Embryonic facial prominence (tissue), 1 donor: ENCODE measurements around the gene DCDC1.
A peak's percentile ranks its signal among the peaks of the same experiment; 100 is the strongest.
"Not testable (repeated sequence)": the region's sequence is repeated elsewhere in the genome, so short reads cannot be mapped to it uniquely, and the experiment has no call there.

Experiments
- DNase-seq: peaks from one replicate; pipeline ENCODE4 v3.0.0-alpha.2; 2016; ENCODE audit errors: extremely low spot score

DCDC1 gene

DNA sequence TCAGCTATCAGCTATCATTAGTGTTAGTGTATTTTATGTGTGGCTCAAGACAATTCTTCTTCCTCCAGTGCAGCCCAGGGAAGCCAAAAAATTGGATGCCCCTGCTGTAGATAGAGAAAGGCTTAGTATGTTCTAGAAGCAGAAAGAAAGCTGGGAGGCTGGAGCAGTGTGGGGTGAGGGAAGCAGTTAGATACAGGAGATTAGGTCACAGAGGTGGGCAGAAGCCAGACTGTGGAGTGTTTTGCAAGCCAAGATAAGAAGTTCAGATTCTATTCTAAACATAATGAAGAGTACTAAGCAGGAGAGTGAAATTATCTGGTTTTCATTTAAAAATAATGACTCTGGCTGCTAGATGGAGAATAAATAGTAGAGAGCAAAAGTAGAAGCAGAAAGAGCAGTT is 381.7 kb downstream of the DCDC1 start:
- no peak for DNase-seq

GRCh38 chr11:30985536-30985935 is 384.0 kb downstream of the DCDC1 start:
- DNase-seq: no peak

GRCh38 chr11:30984827-30985226 is 384.7 kb downstream of the DCDC1 start:
- no peak for DNase-seq

- DNase-seq: no peak
These were observed 385.1 kb downstream of the DCDC1 start for GRCh38 chr11:30984442-30984816.

DNA sequence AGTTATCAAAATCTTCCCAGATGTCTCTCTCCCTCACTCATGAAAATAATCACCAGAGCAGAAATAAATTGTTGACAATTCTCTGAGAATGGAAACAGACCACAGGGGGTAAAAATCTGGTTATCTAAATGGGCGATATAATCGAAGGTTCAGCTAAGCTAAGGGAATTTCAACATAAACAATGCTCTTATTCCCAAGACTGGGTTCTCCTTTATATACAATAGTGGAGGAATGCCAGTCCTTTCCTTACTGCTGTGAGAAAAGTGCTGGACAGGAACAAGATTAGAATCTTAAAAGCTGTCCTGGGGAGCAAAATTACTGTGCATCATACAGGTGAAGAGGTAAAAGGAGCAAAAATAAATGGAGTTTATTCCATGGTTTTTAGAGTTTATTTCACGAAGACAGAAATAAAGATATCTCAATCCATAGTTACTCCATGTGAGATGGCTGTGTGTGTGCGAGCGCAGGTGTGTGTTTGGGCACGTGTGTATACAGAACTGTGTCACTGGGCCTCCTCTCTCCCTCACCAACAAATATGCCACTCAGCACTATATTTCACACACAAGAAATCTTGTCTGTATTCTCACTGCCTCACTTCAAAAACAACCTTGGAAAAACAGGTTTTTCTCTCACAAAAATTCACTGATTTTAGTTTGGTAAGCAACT is 385.6 kb downstream of the DCDC1 start:
- no peak for DNase-seq

DNA sequence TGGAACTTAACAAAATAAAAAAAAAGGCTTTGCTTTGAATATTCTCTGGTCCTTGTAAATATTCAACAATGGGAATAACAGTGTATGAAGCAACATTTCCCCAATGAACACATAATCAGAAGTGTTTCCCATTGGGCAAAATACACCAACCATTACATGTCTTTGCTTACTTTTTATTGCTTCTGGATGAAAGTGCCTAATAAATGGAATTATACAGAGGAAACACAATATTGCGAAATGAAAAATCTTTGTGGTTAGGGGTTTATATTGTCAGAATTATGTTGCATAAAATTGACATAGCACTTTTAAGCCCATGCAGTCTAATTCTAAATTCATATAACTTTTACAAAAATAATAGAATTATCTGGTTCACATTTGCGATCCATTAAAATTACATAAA is 386.4 kb downstream of the DCDC1 start:
- DNase-seq: no peak

- DNase-seq: no peak
These were observed 402.0 kb downstream of the DCDC1 start for GRCh38 chr11:30967579-30967978.

GRCh38 chr11:30960387-30960992 is 409.0 kb downstream of the DCDC1 start:
- DNase-seq: no peak

- DNase-seq: no peak
These were observed 412.8 kb downstream of the DCDC1 start for GRCh38 chr11:30956751-30957150.

GRCh38 chr11:30949838-30950237 is 419.7 kb downstream of the DCDC1 start:
- no peak for DNase-seq

GRCh38 chr11:30947715-30948114 is 421.8 kb downstream of the DCDC1 start:
- DNase-seq: not testable (repeated sequence)

GRCh38 chr11:30938810-30939209 is 430.7 kb downstream of the DCDC1 start:
- no peak for DNase-seq

DNA sequence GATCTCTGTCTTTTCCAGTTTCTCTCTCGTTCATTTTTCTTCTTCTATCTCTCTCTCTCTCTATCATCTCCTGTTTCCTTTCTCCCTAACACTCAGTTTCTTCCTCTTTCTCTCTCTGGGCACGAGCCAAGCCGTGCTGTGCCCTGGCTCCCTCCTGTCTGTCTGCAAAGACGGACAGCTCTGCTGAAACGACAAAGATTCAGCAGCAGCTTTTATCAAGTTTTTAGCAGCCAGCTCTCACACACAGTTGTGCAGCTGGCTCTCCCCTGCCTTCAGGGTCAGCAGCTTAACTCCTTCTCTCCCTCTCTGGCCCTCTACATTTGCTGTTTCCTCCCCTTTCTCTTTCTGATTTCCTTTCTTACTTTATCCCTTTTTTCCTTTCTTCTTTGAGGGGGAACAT is 431.4 kb downstream of the DCDC1 start:
- no peak for DNase-seq

- no peak for DNase-seq
These were observed 433.0 kb downstream of the DCDC1 start for GRCh38 chr11:30936491-30936890.

DNA sequence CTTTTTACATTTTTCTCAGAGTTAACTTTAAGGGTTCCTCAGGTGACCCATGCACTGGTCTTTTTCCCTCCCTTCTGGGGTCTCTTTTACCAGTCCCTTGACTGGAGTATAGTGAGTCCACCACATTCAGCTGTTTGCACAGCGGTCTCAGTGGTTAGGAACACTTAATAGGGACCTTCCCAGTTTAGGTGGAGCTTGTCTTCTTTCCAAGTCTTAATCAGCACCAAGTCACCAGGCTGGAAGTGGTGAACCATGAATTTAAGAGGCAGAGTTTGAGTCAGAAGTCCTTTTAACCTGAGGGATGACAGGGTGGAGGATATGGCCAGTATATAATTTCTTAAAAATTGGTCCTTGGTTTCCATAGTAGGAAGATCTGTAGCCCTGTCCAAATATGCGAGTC is 433.7 kb downstream of the DCDC1 start:
- no peak for DNase-seq

GRCh38 chr11:30926130-30926529 is 443.4 kb downstream of the DCDC1 start:
- no peak for DNase-seq

DNA sequence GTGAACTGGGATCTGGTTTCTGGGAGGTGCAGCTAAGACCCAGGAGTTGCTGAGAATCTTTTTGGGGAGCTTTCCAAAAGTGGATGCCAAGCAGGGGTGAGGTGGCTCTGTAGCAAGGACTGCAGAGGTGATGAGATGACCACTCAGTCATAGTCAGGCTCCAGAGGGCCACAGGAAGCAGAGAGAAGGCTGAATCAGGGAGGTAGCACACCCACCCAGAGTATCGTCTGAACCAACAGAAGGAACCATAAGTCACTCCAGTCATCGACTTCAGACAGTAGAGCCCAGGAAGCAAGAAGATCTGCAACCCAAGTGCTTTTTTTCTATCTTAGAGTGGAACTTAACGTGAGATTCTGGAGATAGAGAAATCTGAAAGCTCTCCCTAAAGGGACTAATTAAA is 447.7 kb downstream of the DCDC1 start:
- no peak for DNase-seq

DNA sequence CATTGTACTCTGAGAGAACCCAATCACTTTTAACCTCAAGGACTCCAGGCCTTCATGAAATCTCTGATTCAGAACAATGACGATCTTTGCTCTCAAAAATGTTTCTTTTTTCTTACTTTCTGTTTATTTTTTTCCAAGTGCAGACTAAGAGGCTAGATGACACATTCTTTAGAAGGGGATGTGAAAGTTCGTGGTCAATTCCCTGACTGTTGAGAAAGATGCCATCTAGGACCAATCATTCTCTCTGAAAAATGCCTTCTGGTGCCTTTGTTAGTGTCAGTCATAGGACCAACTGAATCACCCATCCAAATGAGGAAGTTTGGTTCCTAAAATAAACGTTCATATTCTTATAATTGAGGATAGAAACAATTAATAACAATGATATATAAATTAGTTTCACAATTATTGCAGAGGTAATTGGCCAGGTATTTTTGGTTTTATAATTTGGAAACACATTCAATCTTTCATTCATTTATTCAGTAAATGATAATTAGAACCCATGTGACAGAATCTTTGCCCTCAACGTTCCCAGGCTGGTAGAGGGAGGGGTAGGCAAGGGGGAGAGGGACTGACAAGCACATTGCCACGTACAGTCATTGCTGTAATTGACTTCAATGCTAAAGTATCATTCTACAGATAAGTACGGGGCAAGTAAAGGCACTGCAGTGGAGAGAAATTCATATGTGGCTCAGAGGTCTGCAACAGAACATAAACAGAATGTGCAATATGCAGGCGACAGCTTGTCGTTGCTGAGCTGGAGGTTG is 450.0 kb downstream of the DCDC1 start:
- DNase-seq: no peak

DNA sequence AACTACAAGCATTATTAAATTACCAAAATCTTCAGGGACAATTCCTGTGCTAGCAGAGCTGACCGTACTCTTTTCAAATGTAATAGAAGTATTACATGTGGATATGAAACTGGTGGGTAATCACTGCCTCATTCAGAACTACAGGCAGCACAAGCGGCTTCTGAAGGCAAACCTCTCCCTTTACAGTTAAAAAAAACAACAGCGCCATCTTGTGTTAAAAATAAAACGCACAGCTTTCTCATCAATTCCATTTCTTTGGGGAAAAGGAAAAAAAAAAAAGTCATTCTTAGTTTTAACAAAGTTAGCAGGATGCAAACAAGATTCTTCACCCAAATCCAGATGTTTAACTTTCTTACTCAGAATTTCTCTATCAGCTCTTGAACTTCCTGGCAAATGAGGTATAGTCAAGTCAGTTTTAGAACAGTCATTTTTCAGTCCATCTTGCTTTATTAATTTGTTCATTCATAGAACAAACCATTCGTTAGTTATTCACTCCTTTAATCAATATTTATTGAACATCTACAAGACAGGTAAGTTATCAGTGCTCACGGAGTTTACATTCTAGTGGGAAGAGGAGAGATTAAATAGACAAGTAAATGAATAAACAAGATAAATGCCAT is 451.6 kb downstream of the DCDC1 start:
- peak; percentile 56 for DNase-seq

DNA sequence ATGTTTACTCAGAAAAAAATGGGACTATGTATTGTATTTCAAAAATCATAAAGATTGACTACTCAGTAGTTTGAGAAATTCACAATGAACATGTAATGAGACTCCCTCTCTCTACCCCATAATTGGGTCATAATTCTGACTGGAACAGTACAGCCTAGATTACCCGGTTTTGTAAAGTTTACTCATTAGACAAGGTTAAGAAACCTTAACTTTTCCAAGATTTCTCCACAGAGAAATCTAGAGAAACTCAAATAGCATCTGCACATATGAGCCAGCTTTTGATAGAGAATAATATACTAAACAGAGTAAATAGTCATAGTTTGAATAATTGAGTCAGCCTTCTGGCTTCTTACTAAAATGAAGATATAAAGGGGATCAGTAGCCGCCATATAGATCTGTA is 452.3 kb downstream of the DCDC1 start:
- no peak for DNase-seq

DNA sequence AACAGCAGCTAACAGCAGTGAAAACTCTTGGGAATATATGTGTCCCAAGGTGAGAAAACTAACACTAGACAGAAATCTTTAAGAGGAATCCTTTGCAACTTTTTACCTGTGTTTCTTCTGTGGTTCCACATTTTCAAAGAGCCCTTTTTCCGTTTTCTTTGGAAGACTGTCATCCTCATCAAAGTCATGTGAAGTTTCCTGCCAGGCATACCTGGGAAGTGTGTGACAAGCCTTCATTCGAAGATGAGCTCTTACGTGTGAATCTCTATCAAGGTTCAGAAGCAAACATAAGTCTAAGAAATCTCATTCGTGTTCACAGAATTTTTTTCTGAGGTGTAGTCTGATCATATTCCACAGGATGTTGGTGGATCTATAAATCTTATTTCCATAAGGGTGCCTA is 452.8 kb downstream of the DCDC1 start:
- DNase-seq: no peak

DNA sequence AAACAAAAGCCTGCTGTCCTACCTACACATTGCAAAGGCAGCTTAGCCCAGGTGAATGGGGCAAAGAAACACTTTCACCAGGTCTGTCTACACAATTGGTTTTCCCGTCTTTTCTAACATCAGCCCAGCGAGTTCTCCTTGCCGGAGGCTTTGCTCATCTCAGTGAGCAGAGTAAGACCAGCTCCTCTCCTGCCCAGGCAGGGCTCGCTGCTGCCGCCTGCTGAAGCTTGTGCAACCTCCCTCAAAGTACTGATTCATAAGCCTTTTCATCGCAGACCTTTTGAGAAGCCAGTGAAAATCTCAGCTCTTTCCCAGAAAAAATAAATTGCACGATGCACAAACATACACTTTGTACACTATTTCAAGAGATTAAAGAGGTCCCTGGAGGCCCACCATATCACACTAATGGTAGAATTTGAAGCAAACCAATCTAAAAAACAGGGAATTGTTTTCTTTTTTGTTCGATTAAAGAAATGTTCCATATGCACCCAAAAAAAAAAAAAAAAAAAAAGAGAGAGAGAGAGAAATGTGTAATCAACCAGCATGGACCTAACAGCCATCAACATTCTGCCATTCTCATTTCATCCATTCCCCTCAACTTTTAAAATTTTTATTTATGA is 455.3 kb downstream of the DCDC1 start:
- peak; percentile 31 for DNase-seq
